ENCODE measurements around the gene MYG1. TPM values are rescaled to one million over a fixed set of nuclear protein-coding genes. Genes with fewer than 3 reads are reported as not detected.

Gene MYG1
- total and polyA plus RNA-seq, 2 of the 4 experiments (the other 2 are of a cell fraction) = 49.8 to 63.7 TPM

GRCh38 chr12:53287741-53288216 lies 11.7 kb upstream of the MYG1 start:
- no peak overlapping the region for H3K4ac ChIP-seq (ENCODE audit: low read depth, low read length)
- H4K91ac ChIP-seq (ENCODE audit: insufficient read depth, low read depth, low read length) = no peak overlapping the region
- ChIA-PET POLR2A (ENCODE audit: unreplicated experiment) (no interaction called here), CTCF (interaction anchor here (1.0 to 1.6 kb wide), 5 partner anchors 19 to 222 kb away, joined by 3 to 5 read pairs (median 3); no protein-coding TSS in a partner anchor)
- H3K18ac ChIP-seq (ENCODE audit: low read depth, low read length) = no peak overlapping the region
- H2AK5ac ChIP-seq (ENCODE audit: low read depth, low read length) = peak overlapping the region; percentile 36; the same call in 1 of the 2 replicates
- peaks cover 10% of the 10 kb centered on the region; the same call in 1 of the 2 replicates for H3K9me1 ChIP-seq (ENCODE audit: insufficient read depth, low read length)
- H3K4me3 ChIP-seq (ENCODE audit: insufficient read depth, low read depth, low read length) = no peak overlapping the region
- H3K79me1 ChIP-seq (ENCODE audit: low read depth in 1 of 2, low read length in 2 of 2) = peaks cover 0 to 28% of the 10 kb centered on the region in 2 experiments; a peak in 2 of 4 replicates
- no peak overlapping the region for H3K56ac ChIP-seq (ENCODE audit: extremely low read depth, insufficient read depth, low read length)
- H2AFZ ChIP-seq (replicated peaks; ENCODE audit: low read length, poor library complexity) = peak overlapping the region; percentile 53
- intact Hi-C loops (cut with micrococcal nuclease) = loop anchor here (1.0 kb wide), 2 partner anchors 69 to 74 kb away; no protein-coding TSS in a partner anchor
- no peaks in the 10 kb centered on the region for H3K27me3 ChIP-seq (ENCODE audit: control insufficient read depth, insufficient read depth, low read length)
- peak; percentile 84 for ATAC-seq (ENCODE audit: low read depth)
- H4K8ac ChIP-seq (ENCODE audit: low read depth in 2 of 2, low read length in 2 of 2) = no peak overlapping the region
- DNase-seq = peak; percentile 61
- no peak overlapping the region for H3K4me2 ChIP-seq (ENCODE audit: low read depth, low read length)
- in situ Hi-C loops (cut with MboI; ENCODE audit: low sequenced_read_pairs) = loop anchor here (5.0 kb wide), 1 partner anchor 75 kb away; no protein-coding TSS in a partner anchor
- H2BK20ac ChIP-seq (ENCODE audit: low read depth, low read length) = no peak overlapping the region
- no peak overlapping the region for H3K9ac ChIP-seq (ENCODE audit: low read depth, low read length)
- H3K27ac ChIP-seq (ENCODE audit: insufficient read depth, low read length) = no peak overlapping the region
- dilution Hi-C loops (cut with HindIII; ENCODE audit: low sequenced_read_pairs, unreplicated experiment) = no loop called here
- WGBS, 2 experiments (ENCODE audit: extremely low coverage in 2 of 2, insufficient read length in 1 of 2) = 91% methylated on average over 9 of the region's 11 CpGs; no CpG with 5 or more reads in 1 of the 2 experiments
- no peak overlapping the region for H3K23ac ChIP-seq (ENCODE audit: low read depth, low read length)
- peaks cover 2% of the 10 kb centered on the region for H3K36me3 ChIP-seq (ENCODE audit: control insufficient read depth, insufficient read depth, low read length)
- no peak overlapping the region for H4K5ac ChIP-seq (ENCODE audit: low read depth, low read length)
- H2BK15ac ChIP-seq (ENCODE audit: low read depth, low read length) = no peak overlapping the region
- peak overlapping the region; percentile 2 for H2BK5ac ChIP-seq (ENCODE audit: low read depth, low read length, poor library complexity, severe bottlenecking)
- no peaks in the 10 kb centered on the region for H4K20me1 ChIP-seq (ENCODE audit: insufficient read depth, low read length)
- BruUV-seq (replicated peaks) = no TSS peak
- no peak overlapping the region for H3K14ac ChIP-seq (replicated peaks; ENCODE audit: low read depth, low read length)
- H2AK9ac ChIP-seq (replicated peaks; ENCODE audit: low read depth, low read length, poor library complexity) = peak overlapping the region; percentile 81
- H2BK120ac ChIP-seq (ENCODE audit: low read depth, low read length) = no peak overlapping the region
- TF ChIP-seq CTCF (conservative IDR thresholded peaks at IDR 0.05; ENCODE audit: low read depth, low read length) = peak; percentile 71
- TF ChIP-seq NFE2L2 (IDR thresholded peaks at IDR 0.05; ENCODE audit: low read depth, low read length) = no peak
- TF ChIP-seq SMC3 (IDR thresholded peaks at IDR 0.05; ENCODE audit: low read depth, low read length) = peak; percentile 85
- no peak for TF ChIP-seq RCOR1 (IDR thresholded peaks at IDR 0.05; ENCODE audit: insufficient replicate concordance, low read length)
- no peak for TF ChIP-seq CEBPB (IDR thresholded peaks at IDR 0.05; ENCODE audit: low read depth, low read length)
- TF ChIP-seq MAFK (IDR thresholded peaks at IDR 0.05; ENCODE audit: low read depth, low read length) = no peak
- TF ChIP-seq CHD1 (IDR thresholded peaks at IDR 0.05; ENCODE audit: low read depth, low read length) = no peak
- no peak for TF ChIP-seq USF2 (IDR thresholded peaks at IDR 0.05; ENCODE audit: low read depth, low read length)
- TF ChIP-seq MAZ (IDR thresholded peaks at IDR 0.05; ENCODE audit: borderline replicate concordance, low read depth, low read length) = no peak
- no peak for TF ChIP-seq RFX5 (IDR thresholded peaks at IDR 0.05; ENCODE audit: low read depth, low read length)
- TF ChIP-seq ELK1 (IDR thresholded peaks at IDR 0.05; ENCODE audit: borderline replicate concordance, low read depth, low read length) = no peak
- TF ChIP-seq FOS (IDR thresholded peaks at IDR 0.05; ENCODE audit: low read depth, low read length) = no peak
- TF ChIP-seq RAD21 (IDR thresholded peaks at IDR 0.05; ENCODE audit: low read length) = peak; percentile 75
- no peak for TF ChIP-seq POLR2A (IDR thresholded peaks at IDR 0.05; ENCODE audit: low read depth, low read length)
- TF ChIP-seq BHLHE40 (IDR thresholded peaks at IDR 0.05; ENCODE audit: low read depth, low read length) = no peak
- no peak for TF ChIP-seq MXI1 (IDR thresholded peaks at IDR 0.05; ENCODE audit: borderline replicate concordance, low read depth, low read length)
- H3K4me1 ChIP-seq (ENCODE audit: control insufficient read depth, insufficient read depth, low read length) = peaks cover 22% of the 10 kb centered on the region
- H3K9me3 ChIP-seq (ENCODE audit: control insufficient read depth, insufficient read depth, low read length) = no peaks in the 10 kb centered on the region

All from IMR-90 (cell line).